Inflammatory macrophage treated with lipopolysaccharide for 4 hours (primary cell): ENCODE data around the gene GAS6.

Experiments
- DNase-seq: peaks from one replicate; pipeline ENCODE4 v3.0.0-alpha.2; 2020

GAS6 gene

GRCh38 chr13:113817860-113818691 lies 45.8 kb downstream of the GAS6 start:
- no peak for DNase-seq

GRCh38 chr13:113816946-113817859 lies 46.7 kb downstream of the GAS6 start:
- DNase-seq, result peak; percentile 21

- peak; percentile 4 for DNase-seq
These were observed 47.5 kb downstream of the GAS6 start for GRCh38 chr13:113816254-113816929.

- peak; percentile 82 for DNase-seq
These were observed 48.5 kb downstream of the GAS6 start for GRCh38 chr13:113815151-113816058.

GRCh38 chr13:113814435-113814821 lies 49.4 kb downstream of the GAS6 start:
- no peak for DNase-seq

- DNase-seq, result no peak
These were observed 50.0 kb downstream of the GAS6 start for GRCh38 chr13:113813749-113814434.

- DNase-seq, result no peak
These were observed 50.7 kb downstream of the GAS6 start for GRCh38 chr13:113813070-113813748.

GRCh38 chr13:113812178-113813040 lies 51.5 kb downstream of the GAS6 start:
- no peak for DNase-seq

GRCh38 chr13:113811081-113811928 lies 52.6 kb downstream of the GAS6 start:
- DNase-seq, result no peak

GRCh38 chr13:113810640-113811039 lies 53.2 kb downstream of the GAS6 start:
- no peak for DNase-seq

GRCh38 chr13:113809934-113810333 lies 53.9 kb downstream of the GAS6 start:
- no peak for DNase-seq

- DNase-seq, result no peak
These were observed 55.6 kb downstream of the GAS6 start for GRCh38 chr13:113808058-113808834.

GRCh38 chr13:113806526-113806925 lies 57.4 kb downstream of the GAS6 start:
- no peak for DNase-seq

- DNase-seq, result no peak
These were observed 57.8 kb downstream of the GAS6 start for GRCh38 chr13:113806104-113806471.

- DNase-seq, result no peak
These were observed 58.3 kb downstream of the GAS6 start for GRCh38 chr13:113805431-113806103.

GRCh38 chr13:113804703-113805430 lies 59.0 kb downstream of the GAS6 start:
- DNase-seq, result no peak
